GM18519 (cell line): Measurements from ENCODE around the gene NDUFB6.
"Not testable (repeated sequence)": the region's sequence is repeated elsewhere in the genome, so short reads cannot be mapped to it uniquely, and the experiment has no call there.

Source experiments
- ATAC-seq: cut with Tn5 transposase; IDR thresholded peaks from one replicate; pipeline ENCODE4 v1.9.1; 2021; ENCODE audit warnings: mild to moderate bottlenecking, moderate library complexity; ENCODE audit not compliant: unreplicated experiment, low FRiP score

NDUFB6 gene

GRCh38 chr9:32572900-32573523, at the start of gene NDUFB6:
TSS of gene NDUFB6 (minus strand) at chr9:32573159. CDS start at chr9:32573060, 99 bp downstream.
- ATAC-seq = peak; percentile 76

GRCh38 chr9:32618261-32618660, 45.3 kb upstream of the NDUFB6 start:
- no peak for ATAC-seq

- no peak for ATAC-seq
Measured at GRCh38 chr9:32606811-32607210, 33.9 kb upstream of the NDUFB6 start.

GRCh38 chr9:32603914-32604852, 31.2 kb upstream of the NDUFB6 start:
- ATAC-seq = no peak

- not testable (repeated sequence) for ATAC-seq
Measured at GRCh38 chr9:32599021-32599420, 26.1 kb upstream of the NDUFB6 start.

DNA sequence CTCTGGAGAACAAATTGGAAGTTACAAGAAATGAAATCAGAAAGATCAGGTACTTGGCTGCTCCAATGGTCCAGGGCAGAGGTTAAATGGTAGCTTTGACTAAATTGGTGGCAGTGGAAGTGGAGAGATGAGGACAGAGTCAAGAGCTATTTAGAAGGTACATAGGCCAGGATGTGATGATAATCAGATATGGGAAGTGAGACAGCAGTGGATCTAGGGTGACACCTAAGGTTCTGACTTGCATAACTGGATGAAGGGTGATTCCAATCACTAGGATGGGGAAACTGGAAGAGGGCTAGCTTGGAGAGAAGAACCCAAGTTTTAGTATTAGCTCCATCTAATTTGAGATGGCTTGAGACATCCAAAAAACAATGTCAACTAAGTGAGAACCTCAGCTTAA, 24.0 kb upstream of the NDUFB6 start:
- no peak for ATAC-seq

- no peak for ATAC-seq
Measured at GRCh38 chr9:32596096-32596865, 23.3 kb upstream of the NDUFB6 start.

- ATAC-seq = no peak
Measured at GRCh38 chr9:32590898-32591297, 17.9 kb upstream of the NDUFB6 start.

DNA sequence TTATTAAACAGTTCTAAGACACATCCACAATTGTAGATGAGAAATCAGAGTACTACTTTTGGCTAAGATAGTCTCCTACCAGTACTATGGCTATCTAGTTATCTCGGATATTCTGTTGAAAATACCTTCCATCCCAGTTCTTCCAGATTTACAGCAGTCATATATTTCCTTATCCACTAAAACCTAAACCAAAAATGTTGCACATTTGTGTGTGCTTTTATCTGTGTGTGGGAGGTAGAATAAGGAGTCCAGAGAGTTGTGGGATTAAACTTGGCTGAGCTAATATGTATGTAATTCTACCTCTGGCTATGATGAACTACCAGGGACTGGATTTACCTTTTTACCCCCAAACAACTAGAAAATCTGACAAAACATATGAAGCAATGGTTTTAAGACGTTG, 17.5 kb upstream of the NDUFB6 start:
- ATAC-seq = no peak

- no peak for ATAC-seq
Measured at GRCh38 chr9:32589083-32589723, 16.2 kb upstream of the NDUFB6 start.

DNA sequence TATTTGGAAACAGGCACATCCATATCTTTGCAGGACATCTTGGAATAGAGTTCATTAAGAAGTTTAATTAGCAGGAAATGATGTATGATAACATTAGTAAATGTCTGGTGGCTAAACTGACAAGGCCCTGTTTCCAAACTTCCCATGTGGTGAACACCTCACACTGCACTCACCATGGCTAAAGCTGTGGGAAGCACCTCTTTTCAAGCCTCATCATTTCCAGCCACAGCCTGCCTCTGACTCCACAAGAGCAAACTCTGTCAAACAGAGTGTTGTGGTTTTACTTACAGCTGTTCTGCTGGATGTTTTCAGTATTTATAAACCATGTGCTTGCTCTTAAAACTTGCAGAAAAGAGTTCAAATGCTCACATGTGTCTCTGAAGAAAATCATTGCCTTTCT, 14.9 kb upstream of the NDUFB6 start:
- ATAC-seq = no peak

- no peak for ATAC-seq
Measured at GRCh38 chr9:32584784-32585183, 11.8 kb upstream of the NDUFB6 start.

GRCh38 chr9:32581512-32582143, 8.7 kb upstream of the NDUFB6 start:
- ATAC-seq = peak; percentile 37

- ATAC-seq = no peak
Measured at GRCh38 chr9:32580631-32581300, 7.8 kb upstream of the NDUFB6 start.

DNA sequence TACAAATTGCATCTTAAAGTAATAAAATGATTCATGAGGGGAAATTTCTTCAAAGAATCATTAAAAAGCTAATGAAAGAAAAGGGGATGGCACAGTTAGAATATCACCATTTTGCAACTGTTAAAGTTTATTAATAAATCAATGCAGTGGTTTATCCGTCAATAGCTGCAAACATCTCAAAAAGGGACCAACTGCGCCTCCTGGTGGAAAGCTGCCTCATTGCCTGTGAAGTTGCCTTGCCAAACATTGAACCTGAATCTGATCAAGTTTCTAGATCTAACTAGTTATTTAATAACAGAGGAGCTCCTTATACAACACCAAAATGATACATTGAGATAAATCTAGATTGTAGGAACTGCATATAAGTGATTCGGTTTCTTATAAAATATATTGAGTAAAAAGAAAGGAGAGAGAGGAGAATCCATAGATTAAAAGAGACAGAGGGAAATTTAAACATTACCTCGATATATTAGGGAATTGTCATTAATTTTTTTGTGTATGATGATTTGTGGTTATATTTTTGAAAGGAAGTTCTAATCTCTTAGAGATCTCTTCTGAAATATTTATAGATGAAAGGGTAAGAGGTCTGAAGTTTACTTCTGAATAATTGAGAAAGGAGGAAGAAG, 6.9 kb upstream of the NDUFB6 start:
- no peak for ATAC-seq

GRCh38 chr9:32578976-32579375, 6.0 kb upstream of the NDUFB6 start:
- no peak for ATAC-seq

- ATAC-seq = no peak
Measured at GRCh38 chr9:32577316-32577715, 4.4 kb upstream of the NDUFB6 start.

DNA sequence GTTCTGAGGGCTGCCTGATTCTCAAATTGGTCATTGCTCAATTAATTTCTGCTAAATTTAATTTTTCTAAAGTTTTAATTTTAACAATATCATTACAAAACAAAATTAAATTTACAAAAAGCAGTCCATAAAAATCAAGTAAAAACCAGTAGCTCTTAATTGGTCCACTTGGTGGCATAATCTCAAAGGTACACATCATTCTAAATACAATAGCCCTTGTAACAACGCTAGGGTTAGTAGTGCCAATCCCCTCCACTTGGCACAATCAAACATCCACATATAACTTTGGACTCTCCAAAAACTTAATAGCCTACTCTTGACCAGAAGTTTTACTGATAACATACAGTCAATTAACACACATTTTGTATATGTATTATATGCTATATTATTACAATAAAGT, 1.9 kb upstream of the NDUFB6 start:
- no peak for ATAC-seq

DNA sequence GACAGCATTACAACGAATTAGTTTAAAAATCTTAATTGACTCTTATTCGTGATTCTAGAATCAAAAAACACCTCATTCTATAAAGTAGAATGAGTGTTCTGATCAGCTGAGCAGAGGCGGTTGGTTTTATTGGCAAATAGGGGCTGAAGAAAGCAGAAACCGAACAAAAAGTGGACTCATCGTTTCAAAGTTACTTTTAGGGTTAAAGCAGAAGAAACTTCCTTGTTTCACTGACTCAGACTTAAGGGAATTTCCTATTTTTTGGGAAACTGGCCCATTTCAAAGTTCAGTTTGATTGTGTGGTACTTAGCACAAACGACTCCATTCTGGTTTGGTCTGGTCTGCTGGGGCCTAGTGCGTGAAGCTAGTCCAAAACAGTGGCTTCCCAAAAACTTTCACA, 862 bp upstream of the NDUFB6 start:
- ATAC-seq = no peak
